Right lobe of liver (tissue), 4 donors: ENCODE measurements around the gene TBXA2R.

Experiments used
- POLR2A ChIP-seq: fragments of 450-650 bp; IDR thresholded peaks from one replicate; pipeline ENCODE4 v1.6.1; 2017; ENCODE audit warnings: antibody characterized with exemption, mild to moderate bottlenecking
- TF ChIP-seq, protein P1 (sequence below), 4 donors: fragments of 200-600 bp in 3 of 4; fragments of 450-650 bp in 1 of 4; IDR thresholded peaks; one replicate each; pipeline versions ENCODE4 v1.5.1 to v1.8.0; 2016 to 2022; ENCODE audit warnings: antibody characterized with exemption in 4 of 4, mild to moderate bottlenecking in 2 of 4
- donor health status: DM: no; HTN: no; CAD: no.
- donor health status: DM: no; HTN: no; CAD: no.
- donor health status: DM: no; HTN: yes; CAD: no.

DNA sequence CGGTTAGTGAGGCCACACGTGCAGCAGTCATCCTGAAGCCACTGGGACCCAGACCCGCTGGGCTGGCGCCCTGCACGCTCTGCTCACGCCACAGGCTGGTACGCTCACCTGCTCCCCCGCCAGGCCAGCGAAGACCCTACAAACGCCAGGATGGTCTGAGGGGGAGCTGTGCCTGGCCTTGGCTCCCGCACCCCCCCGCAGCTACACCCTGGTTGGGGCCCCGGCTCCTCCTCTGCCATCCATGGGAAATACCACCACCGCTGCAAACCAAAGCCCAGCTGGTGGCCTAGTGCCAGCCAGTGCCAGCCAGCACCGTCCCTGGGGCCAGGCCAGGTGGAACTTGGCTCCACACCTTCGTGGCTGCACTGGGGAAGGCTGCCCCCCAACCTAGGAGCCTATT is 43.2 kb upstream of the TBXA2R start:
- TF ChIP-seq, protein P1, sequence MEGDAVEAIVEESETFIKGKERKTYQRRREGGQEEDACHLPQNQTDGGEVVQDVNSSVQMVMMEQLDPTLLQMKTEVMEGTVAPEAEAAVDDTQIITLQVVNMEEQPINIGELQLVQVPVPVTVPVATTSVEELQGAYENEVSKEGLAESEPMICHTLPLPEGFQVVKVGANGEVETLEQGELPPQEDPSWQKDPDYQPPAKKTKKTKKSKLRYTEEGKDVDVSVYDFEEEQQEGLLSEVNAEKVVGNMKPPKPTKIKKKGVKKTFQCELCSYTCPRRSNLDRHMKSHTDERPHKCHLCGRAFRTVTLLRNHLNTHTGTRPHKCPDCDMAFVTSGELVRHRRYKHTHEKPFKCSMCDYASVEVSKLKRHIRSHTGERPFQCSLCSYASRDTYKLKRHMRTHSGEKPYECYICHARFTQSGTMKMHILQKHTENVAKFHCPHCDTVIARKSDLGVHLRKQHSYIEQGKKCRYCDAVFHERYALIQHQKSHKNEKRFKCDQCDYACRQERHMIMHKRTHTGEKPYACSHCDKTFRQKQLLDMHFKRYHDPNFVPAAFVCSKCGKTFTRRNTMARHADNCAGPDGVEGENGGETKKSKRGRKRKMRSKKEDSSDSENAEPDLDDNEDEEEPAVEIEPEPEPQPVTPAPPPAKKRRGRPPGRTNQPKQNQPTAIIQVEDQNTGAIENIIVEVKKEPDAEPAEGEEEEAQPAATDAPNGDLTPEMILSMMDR (IDR thresholded peaks at IDR 0.05) = no peak
- TF ChIP-seq POLR2A = no peak
